Lower lobe of right lung (tissue), 2 donors: ENCODE results near the gene ICAM2. TPM values are rescaled to one million over a fixed set of nuclear protein-coding genes. Genes with fewer than 3 reads are reported as not detected.

Experiments used
- ATAC-seq, 2 donors: fragments of 200-7000 bp; cut with Tn5 transposase; one replicate each; pipeline ENCODE4 v1.9.1; 2020 to 2022; ENCODE audit warnings: mild to moderate bottlenecking in 2 of 2, moderate library complexity in 2 of 2
- DNase-seq: peaks from one replicate; pipeline ENCODE4 v3.0.0-alpha.2; 2020
- H3K27ac ChIP-seq: fragments of 200-600 bp; one replicate; pipeline ENCODE4 v1.8.0; 2022
- H3K27me3 ChIP-seq: fragments of 200-600 bp; one replicate; pipeline ENCODE4 v1.8.0; 2022; ENCODE audit warnings: low read depth
- H3K36me3 ChIP-seq: fragments of 200-600 bp; one replicate; pipeline ENCODE4 v1.8.0; 2022; ENCODE audit warnings: mild to moderate bottlenecking
- H3K4me1 ChIP-seq: fragments of 200-600 bp; one replicate; pipeline ENCODE4 v1.8.0; 2022
- H3K4me3 ChIP-seq: fragments of 200-600 bp; one replicate; pipeline ENCODE4 v1.8.0; 2022; ENCODE audit warnings: mild to moderate bottlenecking
- H3K9me3 ChIP-seq: fragments of 200-600 bp; one replicate; pipeline ENCODE4 v1.8.0; 2022
- intact Hi-C: fragments of 100-400 bp; cut with DNase I; formaldehyde crosslinking; loops from one replicate; pipeline ENCODE4 v1.11.0; 2022
- total RNA-seq: library from RNA; stranded (reverse); fragmentation: NEBNext Ultra II Directional; extraction: Animal tissue kit (Norgen Biotek cat#: 25700); gene quantifications from one replicate; pipeline ENCODE4 v1.2.1, GENCODE V29; 2021
- TF ChIP-seq, protein P1 (sequence below): fragments of 200-600 bp; IDR thresholded peaks from one replicate; pipeline ENCODE4 v1.8.0; 2022; ENCODE audit warnings: antibody characterized with exemption, mild to moderate bottlenecking
- donor health status: DM: no; HTN: yes; CAD: no; lungs with severe emphysema.

Gene ICAM2
- total RNA-seq, 1 donor from 2014 or later, result 69.2 TPM

DNA sequence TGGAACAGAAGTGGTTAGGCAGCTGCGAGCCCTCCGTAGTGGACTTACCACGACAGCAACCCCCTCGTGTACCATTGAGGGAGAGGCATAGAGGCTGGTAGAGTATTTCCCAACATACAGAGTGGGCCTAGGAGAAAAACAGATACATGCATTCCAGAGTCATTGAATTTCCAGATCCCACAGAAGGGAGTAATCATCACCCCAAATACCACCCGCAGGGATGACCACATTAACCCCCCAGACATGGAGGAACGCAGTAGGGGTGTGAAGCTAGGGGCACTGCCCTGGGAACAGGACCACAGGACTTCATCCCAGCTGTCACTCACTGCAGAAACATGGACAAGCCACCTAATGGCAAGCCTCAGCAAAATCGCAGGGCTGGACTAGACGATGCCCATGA lies 44.7 kb upstream of the ICAM2 start:
- ATAC-seq (no peak), DNase-seq (no peak)
- Histone ChIP-seq H3K4me1 (peaks cover 26% of the 10 kb centered on the region), H3K27me3 (no peaks in the 10 kb centered on the region), H3K27ac (no peak overlapping the region), H3K4me3 (peak overlapping the region; percentile 14), H3K9me3 (peaks cover 9% of the 10 kb centered on the region), H3K36me3 (peaks cover 98% of the 10 kb centered on the region)
- TF ChIP-seq, protein P1, sequence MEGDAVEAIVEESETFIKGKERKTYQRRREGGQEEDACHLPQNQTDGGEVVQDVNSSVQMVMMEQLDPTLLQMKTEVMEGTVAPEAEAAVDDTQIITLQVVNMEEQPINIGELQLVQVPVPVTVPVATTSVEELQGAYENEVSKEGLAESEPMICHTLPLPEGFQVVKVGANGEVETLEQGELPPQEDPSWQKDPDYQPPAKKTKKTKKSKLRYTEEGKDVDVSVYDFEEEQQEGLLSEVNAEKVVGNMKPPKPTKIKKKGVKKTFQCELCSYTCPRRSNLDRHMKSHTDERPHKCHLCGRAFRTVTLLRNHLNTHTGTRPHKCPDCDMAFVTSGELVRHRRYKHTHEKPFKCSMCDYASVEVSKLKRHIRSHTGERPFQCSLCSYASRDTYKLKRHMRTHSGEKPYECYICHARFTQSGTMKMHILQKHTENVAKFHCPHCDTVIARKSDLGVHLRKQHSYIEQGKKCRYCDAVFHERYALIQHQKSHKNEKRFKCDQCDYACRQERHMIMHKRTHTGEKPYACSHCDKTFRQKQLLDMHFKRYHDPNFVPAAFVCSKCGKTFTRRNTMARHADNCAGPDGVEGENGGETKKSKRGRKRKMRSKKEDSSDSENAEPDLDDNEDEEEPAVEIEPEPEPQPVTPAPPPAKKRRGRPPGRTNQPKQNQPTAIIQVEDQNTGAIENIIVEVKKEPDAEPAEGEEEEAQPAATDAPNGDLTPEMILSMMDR, result no peak
- intact Hi-C loops, result no loop called here

DNA sequence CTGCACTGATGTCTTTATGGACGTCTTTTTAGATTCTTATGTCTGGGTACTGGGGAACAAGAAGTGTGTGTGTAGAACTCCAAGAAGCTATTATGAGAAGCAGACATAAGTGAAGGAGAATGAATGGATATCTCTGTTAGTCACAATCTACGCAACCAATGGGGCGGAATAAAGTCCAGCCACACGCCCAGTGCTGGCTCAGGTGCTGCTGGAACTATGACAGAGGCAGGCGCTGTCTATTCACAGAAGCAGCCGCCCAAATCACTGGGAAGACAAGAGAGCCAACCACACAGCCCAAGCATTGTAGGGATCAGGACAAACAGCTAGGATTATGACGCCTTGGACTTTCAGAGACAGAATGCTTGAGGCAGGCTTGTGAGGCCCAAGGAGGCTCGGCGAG lies 43.9 kb upstream of the ICAM2 start:
- intact Hi-C loops, result no loop called here
- Histone ChIP-seq H3K4me3 (no peak overlapping the region), H3K9me3 (peaks cover 5% of the 10 kb centered on the region), H3K36me3 (peaks cover 98% of the 10 kb centered on the region), H3K27me3 (no peaks in the 10 kb centered on the region), H3K27ac (peak overlapping the region; percentile 39), H3K4me1 (peaks cover 26% of the 10 kb centered on the region)
- DNase-seq (no peak), ATAC-seq (peak in 1 of 2 donors; percentile 6)
- TF ChIP-seq, protein P1, result no peak

DNA sequence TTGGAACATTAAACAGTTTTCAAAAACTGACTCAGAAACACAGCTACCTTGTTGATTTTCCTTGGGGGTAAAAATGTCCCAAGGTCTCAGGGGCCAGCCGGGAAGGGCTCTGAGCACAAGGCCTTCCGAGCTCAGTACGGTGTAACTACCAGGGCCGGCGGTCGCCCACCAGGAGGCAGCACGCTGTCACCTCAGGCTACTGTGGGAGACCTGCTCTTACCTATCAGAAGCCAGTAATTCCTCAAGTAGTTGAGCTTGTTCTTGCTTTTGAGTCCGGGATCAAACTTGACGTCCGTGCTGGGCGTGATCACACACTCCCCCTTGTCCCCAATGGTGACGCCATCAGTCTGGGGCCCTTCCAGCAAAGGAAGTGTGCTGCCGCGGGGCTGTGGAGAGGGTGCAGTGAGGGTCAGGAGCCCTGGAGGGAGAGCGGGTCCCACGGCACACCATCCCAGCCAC lies 43.4 kb upstream of the ICAM2 start:
- TF ChIP-seq, protein P1, result peak; percentile 71
- peak; percentile 90 for DNase-seq
- H3K9me3 ChIP-seq, result no peaks in the 10 kb centered on the region
- peaks cover 98% of the 10 kb centered on the region for H3K36me3 ChIP-seq
- no peaks in the 10 kb centered on the region for H3K27me3 ChIP-seq
- ATAC-seq, result peak; percentile 92 to 94
- intact Hi-C loops, result no loop called here
- peaks cover 26% of the 10 kb centered on the region for H3K4me1 ChIP-seq
- peak overlapping the region; percentile 43 for H3K27ac ChIP-seq
- peak overlapping the region; percentile 6 for H3K4me3 ChIP-seq

DNA sequence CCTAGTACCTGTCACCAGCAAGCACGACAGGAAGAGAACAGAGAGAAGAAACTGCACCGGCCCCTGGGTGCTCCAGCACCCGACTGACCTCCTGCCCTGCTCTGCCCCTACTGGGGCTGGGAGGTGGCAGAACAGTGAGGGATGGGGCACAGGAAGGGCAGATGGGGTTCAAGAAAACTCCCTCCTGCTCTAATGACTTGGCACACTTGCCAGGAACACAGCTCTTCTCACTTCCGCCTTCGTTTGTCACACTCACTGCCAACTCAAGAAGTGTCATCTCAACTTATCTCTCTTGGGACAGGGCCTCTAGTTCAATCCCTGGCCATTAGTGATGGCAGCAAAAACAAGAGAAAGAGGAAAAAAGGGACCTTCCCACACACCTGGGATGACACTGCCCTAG lies 42.7 kb upstream of the ICAM2 start:
- peak overlapping the region; percentile 43 for H3K27ac ChIP-seq
- H3K36me3 ChIP-seq, result peaks cover 98% of the 10 kb centered on the region
- DNase-seq (no peak), ATAC-seq (peak in 1 of 2 donors; percentile 20)
- peaks cover 26% of the 10 kb centered on the region for H3K4me1 ChIP-seq
- TF ChIP-seq, protein P1, result no peak
- H3K27me3 ChIP-seq, result no peaks in the 10 kb centered on the region
- intact Hi-C loops, result no loop called here
- H3K4me3 ChIP-seq, result no peak overlapping the region
- no peaks in the 10 kb centered on the region for H3K9me3 ChIP-seq

DNA sequence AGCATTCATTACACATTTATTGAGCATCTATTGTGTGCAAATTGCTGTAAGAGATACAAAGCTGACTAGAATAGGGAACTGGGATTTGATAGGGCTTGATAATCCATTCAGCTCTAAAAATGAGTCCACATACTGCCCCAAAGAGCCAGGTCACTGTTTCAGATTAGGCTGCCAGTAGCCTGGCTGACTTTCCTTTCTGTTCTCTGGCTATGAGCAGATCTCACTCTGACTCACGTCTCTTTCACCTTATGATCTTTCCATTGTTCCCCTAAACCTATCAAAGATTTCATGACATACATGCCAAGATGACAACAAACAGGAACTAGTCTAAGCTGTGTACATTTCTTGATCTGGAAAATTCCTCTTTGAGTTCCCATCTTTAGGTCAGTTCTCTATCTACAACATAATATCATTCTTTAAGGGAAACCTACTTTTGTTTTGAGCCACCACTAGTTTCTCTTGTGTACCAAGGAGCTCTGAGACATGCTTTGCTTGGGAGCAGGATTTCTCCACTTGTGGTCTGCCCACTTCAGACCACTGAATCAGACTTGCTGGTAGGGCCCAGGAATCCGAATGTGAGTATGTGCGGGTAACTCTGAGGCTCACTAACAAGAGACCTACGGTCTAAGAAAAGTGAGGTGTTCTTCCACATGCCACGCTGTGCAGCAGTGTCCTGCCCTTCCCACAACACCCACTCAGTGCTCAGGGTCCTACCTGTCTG lies 40.9 kb upstream of the ICAM2 start:
- Histone ChIP-seq H3K36me3 (peaks cover 98% of the 10 kb centered on the region), H3K27ac (no peak overlapping the region), H3K4me3 (no peak overlapping the region), H3K4me1 (peaks cover 26% of the 10 kb centered on the region), H3K9me3 (no peaks in the 10 kb centered on the region), H3K27me3 (no peaks in the 10 kb centered on the region)
- intact Hi-C loops, result no loop called here
- no peak for ATAC-seq
- TF ChIP-seq, protein P1, result no peak
- DNase-seq, result no peak
